Smooth muscle cell (in vitro differentiated cells): ENCODE measurements around the gene ADIG. TPM values are rescaled to one million over a fixed set of nuclear protein-coding genes. Genes with fewer than 3 reads are reported as not detected.

Experiments used
- DNase-seq: peaks from one replicate; lab custom pipeline; 2025; ENCODE audit not compliant: unreplicated experiment; lab: John Stamatoyannopoulos, UW
- H2AFZ ChIP-seq: fragments of 200-600 bp; sonication (generic); 2 replicates; pipeline ENCODE4 v1.6.0; 2016; ENCODE audit warnings: antibody characterized with exemption, low read depth, mild to moderate bottlenecking
- H3F3A ChIP-seq: fragments of 200-600 bp; sonication (generic); 2 replicates; pipeline ENCODE4 v1.6.0; 2017; ENCODE audit warnings: antibody characterized with exemption, low read depth
- H3K27ac ChIP-seq: fragments of 200-600 bp; sonication (generic); 2 replicates; pipeline ENCODE4 v1.5.1; 2016; ENCODE audit warnings: low read depth, mild to moderate bottlenecking
- H3K27me3 ChIP-seq: fragments of 200-600 bp; sonication (generic); 2 replicates; pipeline ENCODE4 v1.6.1; 2016; ENCODE audit warnings: low read depth, mild to moderate bottlenecking
- H3K36me3 ChIP-seq: fragments of 200-600 bp; sonication (generic); 2 replicates; pipeline ENCODE4 v1.5.1; 2016; ENCODE audit warnings: low read depth
- H3K4me1 ChIP-seq: fragments of 200-600 bp; sonication (generic); 2 replicates; pipeline ENCODE4 v1.5.1; 2016; ENCODE audit warnings: low read depth
- H3K4me2 ChIP-seq: fragments of 200-600 bp; sonication (generic); 2 replicates; pipeline ENCODE4 v1.6.0; 2016; ENCODE audit warnings: mild to moderate bottlenecking
- H3K4me3 ChIP-seq: fragments of 200-600 bp; sonication (generic); 2 replicates; pipeline ENCODE4 v1.5.1; 2016; ENCODE audit warnings: mild to moderate bottlenecking
- H3K79me2 ChIP-seq: fragments of 200-600 bp; sonication (generic); 2 replicates; pipeline ENCODE4 v1.6.0; 2016; ENCODE audit warnings: low read depth, mild to moderate bottlenecking
- H3K9ac ChIP-seq: fragments of 200-600 bp; sonication (generic); 2 replicates; pipeline ENCODE4 v1.6.0; 2016; ENCODE audit warnings: low read depth
- H3K9me3 ChIP-seq: fragments of 200-600 bp; sonication (generic); replicated peaks from 2 replicates; pipeline ENCODE4 v1.5.1; 2016; ENCODE audit warnings: low read depth
- H4K20me1 ChIP-seq: fragments of 200-600 bp; sonication (generic); 2 replicates; pipeline ENCODE4 v1.6.0; 2016; ENCODE audit warnings: low read depth
- CTCF ChIP-seq: fragments of 200-600 bp; sonication (generic); IDR thresholded peaks from 2 replicates; pipeline ENCODE4 v1.5.1; 2017; ENCODE audit warnings: borderline replicate concordance, mild to moderate bottlenecking, antibody characterized with exemption; ENCODE audit not compliant: insufficient read depth, poor library complexity, severe bottlenecking
- WGBS: methylation state at CpG from one replicate; pipeline ENCODE4 v1.1.7; 2016; ENCODE audit warnings: low lambda C conversion rate; 5-methylcytosine and 5-hydroxymethylcytosine counted together
- polyA plus RNA-seq: library from polyadenylated mRNA; unstranded; fragments of >200 nt; fragmentation: Nextera tagmentation; extraction: Ambion mirVana; gene quantifications from 2 replicates; pipeline ENCODE4 v1.2.1, GENCODE V29; 2016
- total RNA-seq: library from RNA; depleted of rRNA; stranded (reverse); fragments of >200 nt; gene quantifications from 2 replicates; pipeline ENCODE4 v1.2.3, GENCODE V29; 2014

The ADIG gene
- total and polyA plus RNA-seq, 2 experiments from 2014 or later = not detected

GRCh38 chr20:38620441-38620840 is 39.4 kb downstream of the ADIG start:
- Histone ChIP-seq H3K36me3 (no peaks in the 10 kb centered on the region), H3K4me3 (no peak overlapping the region), H3K27me3 (no peaks in the 10 kb centered on the region), H3K9ac (no peak overlapping the region), H2AFZ (no peak overlapping the region), H4K20me1 (no peaks in the 10 kb centered on the region), H3K79me2 (no peaks in the 10 kb centered on the region), H3F3A (no peaks in the 10 kb centered on the region), H3K4me1 (peaks cover 5% of the 10 kb centered on the region), H3K4me2 (no peak overlapping the region), H3K27ac (no peak overlapping the region), H3K9me3 (no peaks in the 10 kb centered on the region)
- TF ChIP-seq CTCF = no peak
- 79% methylated on average over 9 of the region's 9 CpGs for WGBS
- no peak for DNase-seq

- Histone ChIP-seq H3K9ac (no peak overlapping the region), H3K4me1 (peaks cover 5% of the 10 kb centered on the region), H4K20me1 (no peaks in the 10 kb centered on the region), H3F3A (no peaks in the 10 kb centered on the region), H3K4me3 (no peak overlapping the region), H3K36me3 (no peaks in the 10 kb centered on the region), H3K9me3 (no peaks in the 10 kb centered on the region), H2AFZ (no peak overlapping the region), H3K79me2 (no peaks in the 10 kb centered on the region), H3K4me2 (no peak overlapping the region), H3K27ac (no peak overlapping the region), H3K27me3 (no peaks in the 10 kb centered on the region)
- no peak for TF ChIP-seq CTCF
- no peak for DNase-seq
- 70% methylated on average over 4 of the region's 4 CpGs for WGBS
These were observed 42.1 kb downstream of the ADIG start for GRCh38 chr20:38623061-38623460.

- no peak for DNase-seq
- WGBS = 94% methylated on average over 2 of the region's 2 CpGs
- Histone ChIP-seq H2AFZ (no peak overlapping the region), H3K4me2 (no peak overlapping the region), H3K36me3 (no peaks in the 10 kb centered on the region), H3K4me3 (no peak overlapping the region), H4K20me1 (no peaks in the 10 kb centered on the region), H3K27ac (no peak overlapping the region), H3K9me3 (no peaks in the 10 kb centered on the region), H3K27me3 (no peaks in the 10 kb centered on the region), H3K79me2 (no peaks in the 10 kb centered on the region), H3F3A (no peaks in the 10 kb centered on the region), H3K4me1 (peaks cover 5% of the 10 kb centered on the region), H3K9ac (no peak overlapping the region)
- TF ChIP-seq CTCF = no peak
These were observed 43.1 kb downstream of the ADIG start for GRCh38 chr20:38624084-38624483.

GRCh38 chr20:38625896-38626295 is 44.9 kb downstream of the ADIG start:
- H3K27me3 ChIP-seq = no peaks in the 10 kb centered on the region

More at GRCh38 chr20:38625896-38626295, 44.9 kb downstream of the ADIG start:
- no peak for DNase-seq
- Histone ChIP-seq H3K36me3 (no peaks in the 10 kb centered on the region), H2AFZ (no peak overlapping the region), H3K4me1 (no peaks in the 10 kb centered on the region), H3K9ac (no peak overlapping the region), H3K9me3 (no peaks in the 10 kb centered on the region), H3K4me3 (no peak overlapping the region), H4K20me1 (no peaks in the 10 kb centered on the region), H3K79me2 (no peaks in the 10 kb centered on the region), H3K27ac (no peak overlapping the region), H3K4me2 (no peak overlapping the region), H3F3A (no peaks in the 10 kb centered on the region)
- TF ChIP-seq CTCF = no peak
